Measurements from ENCODE around the gene TMTC3. TPM values are rescaled to one million over a fixed set of nuclear protein-coding genes. Genes with fewer than 3 reads are reported as not detected.

TMTC3 gene
- total and polyA plus RNA-seq, 2 experiments from 2014 or later = 7.0 to 33.7 TPM

DNA sequence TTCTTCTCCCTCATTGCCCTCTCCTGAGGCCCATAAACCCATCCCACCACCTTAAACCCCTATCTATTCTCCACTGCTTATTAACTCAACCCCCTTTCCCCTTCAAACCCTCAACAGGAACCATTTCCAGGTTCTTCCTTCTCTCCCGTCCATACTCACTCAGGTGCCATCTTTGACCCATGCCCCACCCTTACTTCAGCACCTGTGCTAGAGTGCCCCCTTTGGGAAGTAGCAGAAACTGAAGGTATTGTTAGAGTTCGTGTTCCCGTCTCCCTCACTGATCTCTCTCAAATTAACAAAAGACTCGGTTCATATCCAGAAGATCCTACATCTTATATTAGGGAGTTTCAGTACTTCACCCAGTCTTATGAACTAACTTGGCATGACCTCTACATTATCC is 86.6 kb downstream of the TMTC3 start:
- TF ChIP-seq EZH2phosphoT487 (IDR thresholded peaks at IDR 0.05; ENCODE audit: low read depth, severe bottlenecking, unreplicated experiment) = no peak
- TF ChIP-seq EZH2 (IDR thresholded peaks at IDR 0.05; ENCODE audit: borderline replicate concordance) = no peak
- TF ChIP-seq, protein P1, sequence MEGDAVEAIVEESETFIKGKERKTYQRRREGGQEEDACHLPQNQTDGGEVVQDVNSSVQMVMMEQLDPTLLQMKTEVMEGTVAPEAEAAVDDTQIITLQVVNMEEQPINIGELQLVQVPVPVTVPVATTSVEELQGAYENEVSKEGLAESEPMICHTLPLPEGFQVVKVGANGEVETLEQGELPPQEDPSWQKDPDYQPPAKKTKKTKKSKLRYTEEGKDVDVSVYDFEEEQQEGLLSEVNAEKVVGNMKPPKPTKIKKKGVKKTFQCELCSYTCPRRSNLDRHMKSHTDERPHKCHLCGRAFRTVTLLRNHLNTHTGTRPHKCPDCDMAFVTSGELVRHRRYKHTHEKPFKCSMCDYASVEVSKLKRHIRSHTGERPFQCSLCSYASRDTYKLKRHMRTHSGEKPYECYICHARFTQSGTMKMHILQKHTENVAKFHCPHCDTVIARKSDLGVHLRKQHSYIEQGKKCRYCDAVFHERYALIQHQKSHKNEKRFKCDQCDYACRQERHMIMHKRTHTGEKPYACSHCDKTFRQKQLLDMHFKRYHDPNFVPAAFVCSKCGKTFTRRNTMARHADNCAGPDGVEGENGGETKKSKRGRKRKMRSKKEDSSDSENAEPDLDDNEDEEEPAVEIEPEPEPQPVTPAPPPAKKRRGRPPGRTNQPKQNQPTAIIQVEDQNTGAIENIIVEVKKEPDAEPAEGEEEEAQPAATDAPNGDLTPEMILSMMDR (IDR thresholded peaks at IDR 0.05; ENCODE audit: poor library complexity) = no peak

DNA sequence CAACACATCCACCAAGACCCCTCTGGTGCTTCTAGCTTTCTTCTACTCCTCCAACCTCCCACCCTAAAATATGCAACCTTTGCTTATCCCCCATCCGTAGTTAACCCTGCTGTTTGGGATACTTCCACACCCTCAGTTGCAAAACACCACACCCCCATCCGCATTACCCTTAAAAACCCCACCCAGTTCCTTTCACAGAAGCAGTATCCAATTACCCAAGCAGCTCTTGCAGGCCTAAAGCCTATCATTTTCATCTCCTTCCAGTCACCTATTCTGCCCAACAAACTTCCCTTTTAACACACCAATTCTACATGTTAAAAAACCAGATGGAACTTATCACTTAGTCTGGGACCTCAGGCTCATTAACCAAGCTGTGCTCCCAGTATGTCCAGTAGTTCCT is 88.2 kb downstream of the TMTC3 start:
- Histone ChIP-seq H3K4me3 (no peak overlapping the region), H3K4me1 (ENCODE audit: insufficient read depth) (no peaks in the 10 kb centered on the region), H4K20me1 (ENCODE audit: insufficient read depth, poor library complexity, severe bottlenecking) (no peaks in the 10 kb centered on the region), H3K9me2 (replicated peaks; ENCODE audit: insufficient read depth) (no peaks in the 10 kb centered on the region), H3K27me3 (no peaks in the 10 kb centered on the region), H3K27ac (no peak overlapping the region), H3K4me2 (no peak overlapping the region), H2AFZ (no peak overlapping the region), H3K36me3 (replicated peaks; ENCODE audit: insufficient read depth, low read depth) (no peaks in the 10 kb centered on the region), H3K9me3 (ENCODE audit: low read depth) (no peaks in the 10 kb centered on the region), H3K79me2 (no peaks in the 10 kb centered on the region)
- no peak for TF ChIP-seq EZH2phosphoT487 (IDR thresholded peaks at IDR 0.05; ENCODE audit: low read depth, severe bottlenecking, unreplicated experiment)
- TF ChIP-seq EZH2 (IDR thresholded peaks at IDR 0.05; ENCODE audit: borderline replicate concordance) = no peak
- TF ChIP-seq, protein P1 (IDR thresholded peaks at IDR 0.05; ENCODE audit: poor library complexity) = no peak
- DNase-seq (ENCODE audit: low spot score) = no peak
- 89% methylated on average over 2 of the region's 2 CpGs for WGBS (ENCODE audit: low lambda C conversion rate, missing lambda C conversion rate)

More for the DNA sequence above, 86.6 kb downstream of the TMTC3 start:
- Histone ChIP-seq H3K4me1 (ENCODE audit: insufficient read depth) (no peaks in the 10 kb centered on the region), H2AFZ (no peak overlapping the region), H3K9me3 (ENCODE audit: low read depth) (no peaks in the 10 kb centered on the region), H3K27ac (no peak overlapping the region), H3K79me2 (no peaks in the 10 kb centered on the region), H4K20me1 (ENCODE audit: insufficient read depth, poor library complexity, severe bottlenecking) (no peaks in the 10 kb centered on the region), H3K4me2 (no peak overlapping the region), H3K27me3 (no peaks in the 10 kb centered on the region), H3K9me2 (replicated peaks; ENCODE audit: insufficient read depth) (no peaks in the 10 kb centered on the region), H3K4me3 (no peak overlapping the region), H3K36me3 (replicated peaks; ENCODE audit: insufficient read depth, low read depth) (no peaks in the 10 kb centered on the region)
- 93% methylated on average over 4 of the region's 4 CpGs for WGBS (ENCODE audit: low lambda C conversion rate, missing lambda C conversion rate)
- no peak for DNase-seq (ENCODE audit: low spot score)

DNA sequence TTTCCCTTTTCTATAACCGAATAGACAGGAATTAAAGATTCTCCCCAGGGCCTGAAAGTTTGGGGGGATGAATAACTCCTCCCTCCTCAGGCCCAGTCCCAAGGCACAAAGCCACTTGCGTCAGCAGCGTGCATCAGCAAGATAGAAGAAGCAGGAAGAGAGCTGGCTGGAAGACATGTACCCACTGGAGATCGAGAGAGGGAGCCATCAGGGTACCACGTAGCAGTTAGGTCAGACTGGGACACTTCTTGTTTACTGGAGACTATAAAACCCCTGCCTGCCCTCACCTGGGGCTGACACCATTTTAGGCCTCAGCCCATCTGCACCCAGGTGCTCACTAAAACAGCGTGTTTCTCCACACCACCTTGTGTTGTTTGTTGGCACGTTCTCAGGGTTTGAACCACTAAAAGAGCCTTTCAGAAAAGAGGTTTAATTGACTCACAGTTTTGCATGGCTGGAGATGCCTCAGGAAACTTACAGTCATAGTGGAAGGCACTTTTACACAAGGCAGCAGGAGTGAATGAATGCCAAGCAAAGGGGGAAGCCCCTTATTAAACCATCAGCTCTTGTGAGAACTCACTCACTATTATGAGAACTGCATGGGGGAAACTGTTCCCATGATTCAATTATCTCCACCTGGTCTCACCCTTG is 93.2 kb downstream of the TMTC3 start:
- Histone ChIP-seq H3K79me2 (no peaks in the 10 kb centered on the region), H3K27me3 (no peaks in the 10 kb centered on the region), H4K20me1 (ENCODE audit: insufficient read depth, poor library complexity, severe bottlenecking) (no peaks in the 10 kb centered on the region), H2AFZ (no peak overlapping the region), H3K4me2 (no peak overlapping the region), H3K36me3 (replicated peaks; ENCODE audit: insufficient read depth, low read depth) (no peaks in the 10 kb centered on the region), H3K9me3 (ENCODE audit: low read depth) (no peaks in the 10 kb centered on the region), H3K4me3 (no peak overlapping the region), H3K4me1 (ENCODE audit: insufficient read depth) (no peaks in the 10 kb centered on the region), H3K27ac (no peak overlapping the region), H3K9me2 (replicated peaks; ENCODE audit: insufficient read depth) (no peaks in the 10 kb centered on the region)
- no peak for DNase-seq (ENCODE audit: low spot score)
- 94% methylated on average over 7 of the region's 7 CpGs for WGBS (ENCODE audit: low lambda C conversion rate, missing lambda C conversion rate)
- TF ChIP-seq EZH2phosphoT487 (IDR thresholded peaks at IDR 0.05; ENCODE audit: low read depth, severe bottlenecking, unreplicated experiment) (no peak), EZH2 (IDR thresholded peaks at IDR 0.05; ENCODE audit: borderline replicate concordance) (no peak)
- TF ChIP-seq, protein P1 (IDR thresholded peaks at IDR 0.05; ENCODE audit: poor library complexity) = no peak
